Neuronal stem cell (in vitro differentiated cells): ENCODE results near the gene RAMACL.

ENCODE experiments used
- DNase-seq: peaks from one replicate; pipeline ENCODE4 v3.0.0-alpha.2; 2013; ENCODE audit warnings: low spot score
- H2AFZ ChIP-seq: one replicate; pipeline ENCODE4 v1.6.1; 2013; ENCODE audit warnings: mild to moderate bottlenecking, low read length, inconsistent platforms
- H2AK5ac ChIP-seq: 2 replicates; pipeline ENCODE4 v1.6.1; 2013; ENCODE audit warnings: low read depth, mild to moderate bottlenecking, inconsistent platforms, low read length, moderate library complexity, mixed read lengths
- H2BK120ac ChIP-seq: 2 replicates; pipeline ENCODE4 v1.6.1; 2013; ENCODE audit warnings: low read depth, mild to moderate bottlenecking, inconsistent platforms, low read length, moderate library complexity, mixed read lengths
- H2BK12ac ChIP-seq: one replicate; pipeline ENCODE4 v1.6.1; 2013; ENCODE audit warnings: low read length, inconsistent platforms
- H2BK15ac ChIP-seq: 2 replicates; pipeline ENCODE4 v1.6.1; 2013; ENCODE audit warnings: mild to moderate bottlenecking, low read length, inconsistent platforms, mixed read lengths
- H2BK5ac ChIP-seq: one replicate; pipeline ENCODE4 v1.6.1; 2013; ENCODE audit warnings: inconsistent platforms, mild to moderate bottlenecking, low read length, moderate library complexity
- H3K14ac ChIP-seq: one replicate; pipeline ENCODE4 v1.6.1; 2013; ENCODE audit warnings: low read length, inconsistent platforms
- H3K18ac ChIP-seq: 2 replicates; pipeline ENCODE4 v1.6.1; 2013; ENCODE audit warnings: low read length, inconsistent platforms
- H3K23ac ChIP-seq: 2 replicates; pipeline ENCODE4 v1.6.1; 2013; ENCODE audit warnings: low read depth, mild to moderate bottlenecking, mixed read lengths, low read length, inconsistent platforms; ENCODE audit not compliant: poor library complexity
- H3K27ac ChIP-seq: replicated peaks from 3 replicates; pipeline ENCODE4 v1.5.1; 2013; ENCODE audit warnings: low read length, inconsistent platforms
- H3K27me3 ChIP-seq, 3 experiments: 2 replicates each; pipeline ENCODE4 v1.6.1; 2013; ENCODE audit warnings: low read length in 3 of 3, mild to moderate bottlenecking in 2 of 3, inconsistent platforms in 1 of 3, low read depth in 1 of 3, mixed read lengths in 1 of 3, moderate library complexity in 1 of 3; ENCODE audit not compliant: control insufficient read depth in 3 of 3, insufficient read depth in 3 of 3
- H3K36me3 ChIP-seq, 2 donors: replicated peaks in 1 of 2; 2 replicates each; pipeline ENCODE4 v1.6.1; 2013; ENCODE audit warnings: low read length in 2 of 2; ENCODE audit not compliant: control insufficient read depth in 2 of 2, insufficient read depth in 2 of 2
- H3K4ac ChIP-seq: 2 replicates; pipeline ENCODE4 v1.6.1; 2013; ENCODE audit warnings: inconsistent platforms, mild to moderate bottlenecking, low read length, moderate library complexity
- H3K4me1 ChIP-seq, 2 donors: 1 replicate in 1 of 2; 2 replicates in 1 of 2; pipeline ENCODE4 v1.6.1; 2013; ENCODE audit warnings: low read length in 2 of 2, low read depth in 1 of 2; ENCODE audit not compliant: control insufficient read depth in 2 of 2, insufficient read depth in 1 of 2
- H3K4me2 ChIP-seq: one replicate; pipeline ENCODE4 v1.6.1; 2013; ENCODE audit warnings: mild to moderate bottlenecking, low read length, inconsistent platforms; ENCODE audit not compliant: insufficient read depth, poor library complexity, severe bottlenecking
- H3K4me3 ChIP-seq, 2 donors: 2 replicates each; pipeline ENCODE4 v1.5.1; 2013; ENCODE audit warnings: low read length in 2 of 2, mild to moderate bottlenecking in 2 of 2, inconsistent platforms in 1 of 2, moderate library complexity in 1 of 2
- H3K79me1 ChIP-seq: one replicate; pipeline ENCODE4 v1.6.1; 2013; ENCODE audit warnings: low read depth, mild to moderate bottlenecking, inconsistent platforms, low read length, moderate library complexity
- H3K9ac ChIP-seq: one replicate; pipeline ENCODE4 v1.6.1; 2013; ENCODE audit warnings: mild to moderate bottlenecking, low read depth, low read length, inconsistent platforms; ENCODE audit not compliant: poor library complexity
- H3K9me3 ChIP-seq, 2 donors: replicated peaks in 1 of 2; 2 replicates each; pipeline versions ENCODE3 to v1.6.1; 2013; ENCODE audit warnings: low read length in 2 of 2, mild to moderate bottlenecking in 2 of 2, inconsistent platforms in 1 of 2, low read depth in 1 of 2, mixed read lengths in 1 of 2, moderate library complexity in 1 of 2; ENCODE audit not compliant: control insufficient read depth in 2 of 2, insufficient read depth in 1 of 2
- H4K8ac ChIP-seq: one replicate; pipeline ENCODE4 v1.6.1; 2013; ENCODE audit warnings: low read depth, mild to moderate bottlenecking, inconsistent platforms, low read length, moderate library complexity
- H4K91ac ChIP-seq: one replicate; pipeline ENCODE4 v1.6.1; 2013; ENCODE audit warnings: low read length, low read depth, mild to moderate bottlenecking, inconsistent platforms; ENCODE audit not compliant: poor library complexity
- WGBS, 2 donors: extraction: QIAGEN DNeasy Blood & Tissue Kit; methylation state at CpG; one replicate each; pipeline ENCODE4 v1.1.7; 2013; ENCODE audit warnings: missing lambda C conversion rate in 2 of 2, mixed read lengths in 1 of 2; ENCODE audit not compliant: insufficient read length in 2 of 2, insufficient replicate concordance in 1 of 2; ENCODE audit errors: extremely low coverage in 2 of 2; 5-methylcytosine and 5-hydroxymethylcytosine counted together

RAMACL gene

GRCh38 chr6:166556336-166556735 lies 30.1 kb downstream of the RAMACL start:
- H3K4ac ChIP-seq, result no peak overlapping the region
- no peak overlapping the region for H3K27ac ChIP-seq
- H3K18ac ChIP-seq, result no peak overlapping the region
- no peak overlapping the region for H2AFZ ChIP-seq
- H4K91ac ChIP-seq, result no peak overlapping the region
- H3K36me3 ChIP-seq, result no peaks in the 10 kb centered on the region
- peaks cover 21 to 27% of the 10 kb centered on the region in 2 donors for H3K4me1 ChIP-seq
- no peak overlapping the region for H4K8ac ChIP-seq
- peaks cover 5 to 20% of the 10 kb centered on the region in 2 donors for H3K9me3 ChIP-seq
- H3K14ac ChIP-seq, result no peak overlapping the region
- H2BK5ac ChIP-seq, result no peak overlapping the region
- no peak overlapping the region for H3K4me3 ChIP-seq
- peaks cover 3% of the 10 kb centered on the region for H3K79me1 ChIP-seq
- H2BK15ac ChIP-seq, result no peak overlapping the region
- no peak overlapping the region for H2BK12ac ChIP-seq
- H3K27me3 ChIP-seq, result no peaks in the 10 kb centered on the region
- H3K9ac ChIP-seq, result no peak overlapping the region
- no peak for DNase-seq
- no peak overlapping the region for H2BK120ac ChIP-seq
- no peak overlapping the region for H3K4me2 ChIP-seq
- no peak overlapping the region for H3K23ac ChIP-seq
- no peak overlapping the region for H2AK5ac ChIP-seq

- Histone ChIP-seq H3K18ac (no peak overlapping the region), H3K79me1 (peaks cover 3% of the 10 kb centered on the region), H2BK5ac (no peak overlapping the region), H3K4me3 (no peak overlapping the region), H4K8ac (no peak overlapping the region), H3K4me1 (peaks cover 21 to 27% of the 10 kb centered on the region in 2 donors), H3K27ac (no peak overlapping the region), H3K9ac (no peak overlapping the region), H3K27me3 (no peaks in the 10 kb centered on the region), H2AFZ (no peak overlapping the region), H2BK15ac (no peak overlapping the region), H3K9me3 (peaks cover 5 to 28% of the 10 kb centered on the region in 2 donors), H3K36me3 (peaks cover 0 to 2% of the 10 kb centered on the region in 2 donors), H2AK5ac (no peak overlapping the region), H2BK12ac (no peak overlapping the region), H3K4ac (no peak overlapping the region), H3K4me2 (no peak overlapping the region), H4K91ac (no peak overlapping the region), H2BK120ac (no peak overlapping the region), H3K23ac (no peak overlapping the region), H3K14ac (no peak overlapping the region)
- DNase-seq, result no peak
- no CpG with 5 or more reads among the region's 6 CpGs for WGBS, 2 donors
Measured at GRCh38 chr6:166555086-166555485, 31.4 kb downstream of the RAMACL start.

- H3K14ac ChIP-seq, result no peak overlapping the region
- no CpG with 5 or more reads among the region's 8 CpGs for WGBS, 2 donors
- no peak overlapping the region for H3K9ac ChIP-seq
- no peak overlapping the region for H2AFZ ChIP-seq
- H3K27me3 ChIP-seq, result no peaks in the 10 kb centered on the region
- peaks cover 21 to 25% of the 10 kb centered on the region in 2 donors for H3K4me1 ChIP-seq
- H3K18ac ChIP-seq, result no peak overlapping the region
- no peak overlapping the region for H3K4ac ChIP-seq
- H3K9me3 ChIP-seq, result peaks cover 2 to 29% of the 10 kb centered on the region in 2 donors
- H2BK12ac ChIP-seq, result no peak overlapping the region
- DNase-seq, result no peak
- H2BK5ac ChIP-seq, result no peak overlapping the region
- peaks cover 0 to 2% of the 10 kb centered on the region in 2 donors for H3K36me3 ChIP-seq
- H2AK5ac ChIP-seq, result no peak overlapping the region
- no peak overlapping the region for H4K8ac ChIP-seq
- no peak overlapping the region for H3K4me2 ChIP-seq
- H3K4me3 ChIP-seq, result no peak overlapping the region
- no peak overlapping the region for H4K91ac ChIP-seq
- H3K79me1 ChIP-seq, result peaks cover 3% of the 10 kb centered on the region
- no peak overlapping the region for H3K23ac ChIP-seq
- no peak overlapping the region for H2BK15ac ChIP-seq
- H2BK120ac ChIP-seq, result no peak overlapping the region
- no peak overlapping the region for H3K27ac ChIP-seq
Measured at GRCh38 chr6:166554316-166554715, 32.2 kb downstream of the RAMACL start.

- Histone ChIP-seq H2BK12ac (no peak overlapping the region), H3K4me2 (no peak overlapping the region), H3K4me1 (peaks cover 21 to 25% of the 10 kb centered on the region in 2 donors), H3K23ac (no peak overlapping the region), H3K14ac (no peak overlapping the region), H4K8ac (no peak overlapping the region), H2BK5ac (no peak overlapping the region), H3K18ac (no peak overlapping the region), H3K4me3 (no peak overlapping the region), H3K9me3 (peaks cover 0 to 31% of the 10 kb centered on the region in 2 donors), H3K27me3 (no peaks in the 10 kb centered on the region), H2AFZ (no peak overlapping the region), H3K36me3 (peaks cover 0 to 2% of the 10 kb centered on the region in 2 donors), H3K9ac (no peak overlapping the region), H3K4ac (no peak overlapping the region), H2BK120ac (no peak overlapping the region), H3K27ac (no peak overlapping the region), H4K91ac (no peak overlapping the region), H3K79me1 (peaks cover 3% of the 10 kb centered on the region), H2BK15ac (no peak overlapping the region), H2AK5ac (no peak overlapping the region)
- no peak for DNase-seq
- no CpG with 5 or more reads among the region's 13 CpGs for WGBS, 2 donors
Measured at GRCh38 chr6:166553563-166554271, 32.8 kb downstream of the RAMACL start.
